ENCODE results near the gene SLC39A5. TPM values are rescaled to one million over a fixed set of nuclear protein-coding genes. Genes with fewer than 3 reads are reported as not detected.

SLC39A5 gene
- total RNA-seq, 4 donors from 2014 or later: not detected

DNA sequence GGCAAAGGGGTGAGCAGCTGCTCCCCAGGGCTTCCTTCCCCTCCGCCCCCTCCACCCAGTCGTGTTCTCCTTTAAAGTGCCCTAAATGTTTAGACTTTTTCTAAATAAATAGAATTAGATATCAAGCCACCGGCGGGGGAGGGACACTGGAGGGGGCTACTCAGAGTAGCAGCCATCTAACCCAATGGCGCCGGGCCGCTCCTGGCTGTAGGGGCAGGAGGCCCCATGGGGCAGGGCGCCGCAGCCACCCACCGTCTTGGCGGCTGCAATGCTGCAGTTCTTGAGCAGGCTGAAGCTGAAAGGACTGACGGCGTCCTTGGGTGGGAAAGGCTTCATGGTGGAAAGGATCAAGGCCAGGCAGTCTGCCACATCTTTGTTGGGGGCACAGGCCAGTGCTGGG lies 13.1 kb downstream of the SLC39A5 start:
- TF ChIP-seq, protein P1, sequence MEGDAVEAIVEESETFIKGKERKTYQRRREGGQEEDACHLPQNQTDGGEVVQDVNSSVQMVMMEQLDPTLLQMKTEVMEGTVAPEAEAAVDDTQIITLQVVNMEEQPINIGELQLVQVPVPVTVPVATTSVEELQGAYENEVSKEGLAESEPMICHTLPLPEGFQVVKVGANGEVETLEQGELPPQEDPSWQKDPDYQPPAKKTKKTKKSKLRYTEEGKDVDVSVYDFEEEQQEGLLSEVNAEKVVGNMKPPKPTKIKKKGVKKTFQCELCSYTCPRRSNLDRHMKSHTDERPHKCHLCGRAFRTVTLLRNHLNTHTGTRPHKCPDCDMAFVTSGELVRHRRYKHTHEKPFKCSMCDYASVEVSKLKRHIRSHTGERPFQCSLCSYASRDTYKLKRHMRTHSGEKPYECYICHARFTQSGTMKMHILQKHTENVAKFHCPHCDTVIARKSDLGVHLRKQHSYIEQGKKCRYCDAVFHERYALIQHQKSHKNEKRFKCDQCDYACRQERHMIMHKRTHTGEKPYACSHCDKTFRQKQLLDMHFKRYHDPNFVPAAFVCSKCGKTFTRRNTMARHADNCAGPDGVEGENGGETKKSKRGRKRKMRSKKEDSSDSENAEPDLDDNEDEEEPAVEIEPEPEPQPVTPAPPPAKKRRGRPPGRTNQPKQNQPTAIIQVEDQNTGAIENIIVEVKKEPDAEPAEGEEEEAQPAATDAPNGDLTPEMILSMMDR (IDR thresholded peaks at IDR 0.05): no peak
- no peak for TF ChIP-seq POLR2A (IDR thresholded peaks at IDR 0.05)
- H3K4me3 ChIP-seq (ENCODE audit: low read depth, poor library complexity, severe bottlenecking): no peak overlapping the region
- no peak for DNase-seq (ENCODE audit: low spot score in 2 of 2)
- intact Hi-C loops (cut with DNase I; ENCODE audit: low total_unique reads): no loop called here
- WGBS, 2 donors: 86 to 90% methylated on average over 13 of the region's 13 CpGs

DNA sequence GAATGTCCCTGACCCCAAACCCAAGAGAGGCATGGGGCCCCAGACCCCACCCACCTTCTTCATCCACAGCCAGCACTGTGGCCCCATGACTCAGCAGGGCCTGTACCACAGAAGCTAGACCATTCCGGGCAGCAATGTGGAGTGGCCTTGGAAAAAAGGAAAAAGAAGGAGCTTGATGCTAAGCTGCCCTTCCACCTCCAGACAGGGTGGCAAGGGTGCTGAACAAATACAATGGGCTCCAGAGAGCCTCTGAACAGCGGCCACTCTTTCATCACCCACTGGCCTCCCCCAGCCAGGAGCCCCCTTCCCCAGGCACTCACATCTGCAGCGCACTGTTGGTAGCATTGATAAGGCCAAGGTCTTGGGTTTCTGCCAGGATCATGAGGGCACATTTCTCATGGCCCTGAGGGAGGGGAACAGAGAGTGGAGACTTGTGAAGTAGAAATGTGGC lies 13.9 kb downstream of the SLC39A5 start:
- no peak overlapping the region for H3K4me3 ChIP-seq (ENCODE audit: low read depth, poor library complexity, severe bottlenecking)
- intact Hi-C loops (cut with DNase I; ENCODE audit: low total_unique reads): no loop called here
- no peak for DNase-seq (ENCODE audit: low spot score in 2 of 2)
- no peak for TF ChIP-seq POLR2A (IDR thresholded peaks at IDR 0.05)
- TF ChIP-seq, protein P1 (IDR thresholded peaks at IDR 0.05): no peak
- WGBS, 2 donors: 72 to 79% methylated on average over 3 of the region's 3 CpGs

DNA sequence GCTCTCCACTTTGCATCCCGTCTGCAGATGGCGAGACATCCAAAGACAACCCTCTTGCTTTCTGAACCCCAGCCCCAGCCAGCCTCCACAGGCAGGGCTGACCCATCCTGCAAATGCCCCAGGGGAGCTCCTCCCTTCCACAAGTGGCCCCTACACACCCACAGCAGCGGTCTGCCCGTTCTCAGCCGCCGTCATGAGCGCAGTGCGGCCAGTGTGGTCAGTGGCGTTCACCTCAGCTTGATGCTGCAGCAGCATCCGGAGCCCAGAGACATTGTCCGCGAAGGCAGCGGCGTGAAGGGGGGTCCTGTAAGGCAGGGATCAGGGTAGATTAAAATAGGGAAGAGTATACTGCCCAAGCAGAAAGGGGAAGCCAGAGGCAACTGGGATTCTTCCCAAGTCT lies 14.6 kb downstream of the SLC39A5 start:
- no peak for TF ChIP-seq POLR2A (IDR thresholded peaks at IDR 0.05)
- TF ChIP-seq, protein P1 (IDR thresholded peaks at IDR 0.05): no peak
- no peak for DNase-seq (ENCODE audit: low spot score in 2 of 2)
- 90 to 96% methylated on average over 14 of the region's 14 CpGs for WGBS, 2 donors
- H3K4me3 ChIP-seq (ENCODE audit: low read depth, poor library complexity, severe bottlenecking): no peak overlapping the region
- intact Hi-C loops (cut with DNase I; ENCODE audit: low total_unique reads): no loop called here

DNA sequence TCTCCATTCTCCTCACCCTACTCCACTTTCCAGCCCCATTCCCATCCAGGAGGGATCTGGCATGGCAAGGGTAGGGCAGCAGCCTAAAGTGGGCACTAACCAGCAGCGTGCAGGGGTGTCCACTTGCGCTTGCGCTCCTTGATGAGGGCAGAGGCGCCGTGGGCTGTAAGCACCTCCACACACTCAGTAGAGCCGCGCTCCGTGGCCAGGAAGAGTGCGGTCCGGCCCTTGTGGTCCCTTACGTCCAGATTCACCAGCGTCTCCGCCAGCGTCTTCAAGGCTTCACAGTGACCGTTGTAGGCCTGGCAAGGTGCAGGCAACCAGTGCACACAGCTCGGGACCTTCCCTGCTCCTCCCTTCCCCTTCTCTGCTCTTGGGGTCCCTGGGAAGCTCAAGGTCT lies 18.1 kb downstream of the SLC39A5 start:
- intact Hi-C loops (cut with DNase I; ENCODE audit: low total_unique reads): no loop called here
- WGBS, 2 donors: 90 to 95% methylated on average over 16 of the region's 16 CpGs
- no peak for DNase-seq (ENCODE audit: low spot score in 2 of 2)
- no peak overlapping the region for H3K4me3 ChIP-seq (ENCODE audit: low read depth, poor library complexity, severe bottlenecking)
- TF ChIP-seq POLR2A (IDR thresholded peaks at IDR 0.05): no peak
- TF ChIP-seq, protein P1 (IDR thresholded peaks at IDR 0.05): no peak

DNA sequence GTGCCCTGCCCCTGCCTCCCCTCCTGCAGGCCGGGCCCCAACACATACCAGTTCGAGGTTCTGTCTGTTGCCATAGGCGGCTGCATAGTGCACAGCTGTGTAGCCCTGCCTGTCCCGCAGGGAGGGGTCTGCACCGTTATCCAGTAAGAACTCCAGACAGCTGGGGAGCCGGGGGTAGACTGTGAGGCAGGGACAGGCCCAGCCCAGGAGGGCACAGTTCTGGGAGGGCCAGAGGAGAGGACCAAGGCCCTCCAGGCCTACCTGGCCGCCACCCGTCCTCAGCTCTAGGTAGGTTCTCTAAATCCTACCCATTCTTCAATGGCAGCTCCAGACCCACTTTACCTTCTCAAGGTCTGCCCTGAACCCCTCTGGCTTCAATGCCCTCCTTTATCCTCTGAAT lies 18.9 kb downstream of the SLC39A5 start:
- intact Hi-C loops (cut with DNase I; ENCODE audit: low total_unique reads): no loop called here
- TF ChIP-seq, protein P1 (IDR thresholded peaks at IDR 0.05): no peak
- no peak for TF ChIP-seq POLR2A (IDR thresholded peaks at IDR 0.05)
- DNase-seq (ENCODE audit: low spot score in 2 of 2): no peak
- no peak overlapping the region for H3K4me3 ChIP-seq (ENCODE audit: low read depth, poor library complexity, severe bottlenecking)
- 91 to 92% methylated on average over 8 of the region's 8 CpGs for WGBS, 2 donors

DNA sequence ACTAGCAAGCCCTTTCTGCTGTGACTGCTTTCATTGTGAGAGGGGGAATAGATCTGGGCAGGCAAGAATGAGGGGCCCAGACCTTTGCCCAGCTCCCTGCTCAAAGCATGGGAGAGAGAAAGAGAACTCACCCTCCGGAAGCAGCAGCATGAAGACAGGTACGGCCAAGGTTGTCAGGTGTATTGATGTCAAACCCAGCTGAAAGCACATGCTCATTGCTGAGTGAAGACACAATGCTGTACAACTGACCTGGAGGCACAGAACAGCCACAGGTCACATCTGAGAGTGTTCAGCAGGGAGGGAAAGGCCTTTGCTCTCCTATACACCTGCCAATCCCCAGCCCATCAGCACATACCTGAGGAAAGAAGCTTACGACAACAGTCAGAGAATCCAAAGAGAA lies 22.8 kb downstream of the SLC39A5 start:
- H3K4me3 ChIP-seq (ENCODE audit: low read depth, poor library complexity, severe bottlenecking): no peak overlapping the region
- intact Hi-C loops (cut with DNase I; ENCODE audit: low total_unique reads): no loop called here
- 93% methylated on average over 3 of the region's 3 CpGs for WGBS, 2 donors
- DNase-seq (ENCODE audit: low spot score in 2 of 2): no peak
- no peak for TF ChIP-seq POLR2A (IDR thresholded peaks at IDR 0.05)
- TF ChIP-seq, protein P1 (IDR thresholded peaks at IDR 0.05): no peak

Measured in lower leg skin (tissue), 4 donors.